NCI-H146 treated with DMSO at 0.1 percent for 48 hours (cell line): ENCODE data around the gene MOCS2.

Experiments
- DNase-seq: peaks from one replicate; lab custom pipeline; 2025; ENCODE audit not compliant: unreplicated experiment; lab: John Stamatoyannopoulos, UW

MOCS2 gene

DNA sequence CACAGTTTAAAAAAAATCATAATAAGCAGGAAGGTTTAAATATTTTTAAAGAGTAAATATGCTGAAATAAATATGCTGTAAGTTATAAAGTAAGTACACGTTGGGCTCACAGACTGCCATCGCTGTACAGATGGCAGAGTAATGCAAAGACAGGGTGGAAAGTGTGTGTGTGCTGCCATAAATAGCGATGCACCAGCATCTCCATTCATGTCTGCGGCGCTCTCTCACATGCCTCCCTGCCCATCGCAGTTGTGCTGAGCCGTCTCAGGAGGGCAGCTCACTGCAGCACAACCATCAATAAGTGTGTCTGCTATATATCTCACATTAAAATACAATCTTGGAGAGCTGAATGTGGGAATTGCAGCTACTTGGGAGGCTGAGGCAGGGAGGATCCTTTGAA lies 14.3 kb downstream of the MOCS2 start:
- no peak for DNase-seq

DNA sequence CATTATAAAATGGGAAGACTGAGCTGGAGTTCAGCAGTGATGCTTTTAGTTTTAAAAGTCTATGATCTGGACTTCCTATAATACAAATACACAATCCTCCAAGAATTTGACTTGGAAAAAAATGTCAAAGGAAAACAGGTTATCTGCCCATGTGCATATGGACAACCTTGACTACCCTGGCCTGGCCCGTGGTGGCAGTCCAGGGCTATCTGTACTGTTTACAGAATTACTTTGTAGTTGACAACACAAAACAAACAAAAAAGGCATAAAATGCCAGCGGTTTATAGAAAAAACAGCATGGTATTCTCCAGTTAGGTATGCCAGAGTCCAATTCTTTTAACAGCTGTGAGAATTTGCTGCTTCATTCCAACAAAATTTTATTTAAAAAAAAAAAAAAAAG lies 17.3 kb downstream of the MOCS2 start:
- DNase-seq: no peak

DNA sequence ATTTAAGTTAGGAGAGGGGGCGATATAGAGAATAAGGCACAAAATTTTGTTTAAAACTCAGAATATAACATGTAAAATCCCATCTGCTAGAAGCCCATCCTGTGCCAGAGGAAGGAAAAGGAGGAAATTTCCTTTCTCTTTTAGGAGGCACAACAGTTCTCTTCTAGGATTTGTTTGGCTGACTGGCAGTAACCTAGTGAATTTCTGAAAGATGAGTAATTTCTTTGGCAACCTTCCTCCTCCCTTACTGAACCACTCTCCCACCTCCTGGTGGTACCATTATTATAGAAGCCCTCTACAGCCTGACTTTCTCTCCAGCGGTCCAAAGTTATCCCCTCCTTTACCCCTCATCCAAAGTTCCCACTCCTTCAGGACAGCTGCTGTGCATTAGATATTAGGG lies 18.3 kb downstream of the MOCS2 start:
- no peak for DNase-seq

DNA sequence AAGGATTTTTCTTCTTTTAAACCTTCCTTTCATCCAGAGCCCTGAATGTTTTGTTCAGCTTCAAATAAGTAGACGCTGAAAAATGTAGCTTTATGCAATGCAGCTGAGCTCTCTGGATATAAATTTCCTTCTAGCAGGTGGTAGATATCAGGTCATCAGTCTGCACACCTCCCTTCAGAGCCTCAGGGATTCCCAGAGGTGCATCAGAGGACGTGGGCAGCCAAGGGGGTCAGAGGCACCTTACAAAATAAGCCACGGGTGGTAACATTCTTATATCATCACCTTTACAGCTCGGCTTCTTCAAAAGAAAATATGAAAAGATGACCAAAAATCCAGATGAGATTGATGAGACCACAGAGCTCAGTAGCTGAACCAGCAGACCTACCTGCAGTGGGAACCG lies 19.3 kb downstream of the MOCS2 start:
- DNase-seq: no peak

DNA sequence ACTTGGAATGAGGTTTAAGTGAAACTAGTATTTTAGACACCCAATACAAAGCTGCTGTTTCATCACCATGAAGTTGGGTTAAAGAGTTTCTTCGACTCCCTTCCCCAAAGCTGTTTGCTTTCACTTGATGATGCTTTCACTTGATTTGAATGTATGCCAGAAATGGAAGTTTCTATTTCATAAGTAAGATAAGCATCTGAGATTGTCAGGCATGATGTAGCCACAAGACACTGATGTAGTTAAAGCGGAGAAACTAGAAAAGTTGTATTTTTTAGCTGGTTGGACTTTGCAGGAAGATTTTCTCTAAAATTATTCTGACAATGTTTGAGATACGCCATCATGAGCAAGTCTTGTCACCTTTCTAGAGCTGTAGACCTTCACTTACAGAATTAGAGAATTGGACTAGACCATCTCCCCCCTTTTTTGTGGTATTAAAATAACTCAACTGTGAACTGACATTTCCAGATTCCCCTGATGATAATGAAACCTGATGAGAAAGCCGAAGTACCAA lies 20.0 kb downstream of the MOCS2 start:
- no peak for DNase-seq

DNA sequence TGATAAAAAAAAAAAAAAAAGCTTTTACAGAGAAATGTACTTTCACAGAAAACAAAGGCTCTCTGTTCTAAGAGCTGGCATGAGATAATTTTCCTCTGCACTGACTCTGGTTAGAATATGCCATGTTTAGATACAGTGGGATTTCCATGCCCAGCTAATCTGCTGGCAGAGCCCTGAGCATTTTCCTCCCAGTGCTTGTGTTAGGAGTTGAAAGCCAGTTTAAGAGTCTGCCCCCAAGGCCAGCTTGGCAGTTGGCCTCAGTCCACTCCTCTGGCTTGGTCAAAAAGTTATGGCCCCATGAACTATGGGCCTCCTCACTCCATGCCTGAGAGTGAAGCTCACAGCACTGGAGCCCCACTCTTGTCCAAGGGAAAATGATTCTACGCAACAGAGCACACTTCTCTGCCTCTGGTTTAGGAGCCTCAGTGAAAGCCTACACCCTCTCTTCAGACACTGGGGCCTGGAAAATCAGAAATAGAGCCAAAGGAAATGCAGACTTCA lies 21.9 kb downstream of the MOCS2 start:
- no peak for DNase-seq

DNA sequence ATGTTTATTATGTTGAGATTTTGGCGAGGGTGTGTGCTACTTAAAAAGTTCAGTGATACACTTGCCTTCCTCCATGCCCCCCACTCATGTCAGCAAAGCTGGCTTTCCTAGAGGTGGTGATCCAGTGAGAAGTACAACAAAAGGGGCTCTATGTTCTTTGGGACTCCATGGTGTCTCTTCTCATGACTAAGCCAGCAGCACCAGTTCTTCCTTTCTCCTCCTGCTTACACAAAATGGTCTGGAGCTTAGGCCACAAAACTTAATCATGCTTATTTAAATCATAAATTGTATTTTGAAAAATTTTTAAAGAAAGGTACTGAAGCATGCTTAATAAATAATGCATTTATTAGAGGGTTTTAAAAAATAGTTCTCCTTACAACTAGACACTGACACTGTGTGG lies 22.4 kb downstream of the MOCS2 start:
- no peak for DNase-seq

DNA sequence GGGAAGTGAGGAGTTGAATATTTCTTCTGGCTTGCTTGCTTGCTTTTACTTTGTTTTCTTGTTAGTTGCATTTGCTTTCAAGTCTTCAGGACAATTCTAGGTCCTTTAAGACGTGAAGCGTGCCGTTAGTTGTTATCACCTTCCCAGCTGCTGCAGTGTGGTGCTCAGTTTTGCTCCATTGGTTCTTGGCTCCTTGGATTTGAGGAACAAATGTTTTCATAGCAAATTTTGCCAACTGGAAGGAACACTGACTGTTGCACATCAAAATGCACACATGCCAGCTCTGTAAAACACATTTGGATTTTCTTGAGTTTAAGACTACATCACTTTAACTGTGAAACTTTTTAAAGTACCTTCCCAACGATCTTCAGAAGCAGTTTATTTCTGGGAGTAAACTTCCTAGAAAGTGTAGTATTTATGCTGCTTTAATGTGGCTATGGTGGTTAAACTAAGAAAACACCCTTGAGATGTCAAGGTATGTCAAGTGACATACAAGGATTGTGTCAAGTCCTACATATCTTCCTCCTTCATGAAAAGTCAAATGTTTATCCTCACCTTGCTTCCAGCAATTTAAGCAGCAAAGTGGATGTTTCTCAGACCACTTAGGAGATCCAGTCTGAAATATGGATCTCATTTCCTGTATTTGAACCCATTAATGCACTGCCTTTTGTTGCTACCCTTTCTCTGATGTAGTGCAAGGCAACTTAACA lies 24.9 kb downstream of the MOCS2 start:
- no peak for DNase-seq

DNA sequence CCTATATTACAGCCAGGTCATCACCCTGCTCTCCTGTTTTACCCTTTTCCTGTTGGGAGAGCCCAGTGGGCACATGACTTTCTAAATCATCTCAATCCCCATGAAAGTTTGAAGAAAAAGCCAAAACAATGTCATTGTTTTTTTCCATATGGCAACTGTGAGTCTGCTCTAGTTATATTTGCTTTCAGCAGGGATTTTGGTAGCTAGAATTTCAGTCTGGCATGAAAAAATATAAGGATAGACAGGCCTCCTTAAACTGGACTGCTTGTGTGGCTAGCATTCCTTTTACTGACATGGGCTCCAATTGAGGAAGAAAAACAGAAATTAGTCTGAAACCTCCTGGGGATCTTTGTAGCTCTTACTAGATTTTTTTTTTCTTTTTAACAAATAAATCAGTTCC lies 25.6 kb downstream of the MOCS2 start:
- no peak for DNase-seq

DNA sequence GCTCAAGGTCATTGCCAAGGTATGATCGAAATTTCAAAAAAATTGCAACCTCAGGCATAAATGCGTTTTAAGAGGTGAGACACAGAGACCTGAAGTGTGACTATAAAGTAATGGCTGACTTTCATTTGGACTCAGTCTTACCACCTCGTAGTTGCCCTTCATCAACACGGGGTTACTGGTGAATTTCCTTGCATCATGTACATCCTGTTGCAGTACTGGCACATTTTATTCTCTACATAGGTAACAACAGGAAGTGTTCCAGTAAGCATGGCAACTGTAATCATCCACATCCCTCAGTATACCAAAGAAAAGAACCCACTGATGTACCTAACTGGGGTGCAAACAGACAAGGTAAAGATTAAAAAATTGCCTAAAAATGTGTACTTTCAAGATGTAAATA lies 29.3 kb downstream of the MOCS2 start:
- DNase-seq: no peak

DNA sequence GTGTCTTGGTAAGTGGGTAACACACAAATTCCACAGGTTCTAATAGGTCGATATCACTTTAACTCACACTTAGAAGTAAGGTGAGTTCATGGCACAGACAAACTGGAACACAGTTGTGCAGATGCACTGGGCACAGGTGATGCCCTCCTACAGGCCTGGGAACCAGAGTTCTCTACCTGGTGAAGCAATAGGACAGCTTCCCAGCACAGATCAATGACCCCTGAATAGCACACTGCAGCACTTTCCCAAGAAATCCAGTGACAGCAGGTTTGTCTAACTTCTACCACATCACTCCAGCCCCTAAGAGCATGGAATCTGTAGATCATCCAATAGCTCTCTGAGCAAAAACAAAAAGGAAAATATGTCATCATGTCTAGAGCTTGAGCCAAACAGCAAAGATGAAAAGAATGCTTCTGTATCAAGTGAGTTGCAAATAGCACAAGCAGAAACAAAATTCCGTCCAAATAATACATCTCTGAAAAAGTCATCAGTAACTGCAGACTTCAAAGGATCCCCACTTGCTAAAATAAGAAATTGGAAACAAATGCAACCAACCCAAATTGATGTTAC lies 33.5 kb downstream of the MOCS2 start:
- DNase-seq: no peak

DNA sequence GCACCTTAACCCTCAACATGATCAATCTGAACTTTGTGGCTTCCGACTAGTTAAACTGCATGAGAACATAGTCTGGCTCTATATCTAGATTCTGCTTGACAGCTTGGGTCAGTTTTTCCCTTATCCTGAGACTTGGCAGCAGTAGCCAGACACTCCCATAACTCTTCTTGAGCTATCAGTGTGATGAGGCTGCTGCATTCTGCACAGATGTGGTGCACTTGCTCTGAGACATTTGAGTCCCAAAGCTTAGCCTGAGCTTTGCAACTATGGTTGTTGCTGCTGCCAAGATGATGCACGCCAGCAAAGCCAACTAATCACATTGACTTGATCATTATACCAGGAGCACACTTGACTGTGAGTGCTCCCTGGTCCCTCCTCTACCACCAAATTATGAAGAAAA lies 36.2 kb downstream of the MOCS2 start:
- DNase-seq: no peak

DNA sequence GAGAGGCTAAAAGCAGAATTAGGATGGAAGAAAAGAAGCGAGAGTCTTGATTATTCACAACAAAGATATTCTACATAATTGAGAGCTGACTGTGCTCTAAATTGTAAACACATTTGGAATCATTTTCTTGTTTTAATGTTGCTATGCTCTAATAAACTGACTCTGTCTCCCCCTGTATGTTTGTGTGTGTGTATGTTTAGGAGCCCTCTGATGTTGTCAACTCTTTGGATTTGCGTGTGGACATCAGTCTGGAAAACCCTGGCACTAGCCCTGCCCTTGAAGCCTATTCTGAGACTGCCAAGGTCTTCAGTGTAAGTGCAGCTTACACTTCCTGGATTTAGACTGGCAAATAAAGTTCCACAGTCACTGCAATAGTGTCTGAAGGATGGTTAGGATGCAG lies 37.8 kb downstream of the MOCS2 start:
- DNase-seq: no peak

DNA sequence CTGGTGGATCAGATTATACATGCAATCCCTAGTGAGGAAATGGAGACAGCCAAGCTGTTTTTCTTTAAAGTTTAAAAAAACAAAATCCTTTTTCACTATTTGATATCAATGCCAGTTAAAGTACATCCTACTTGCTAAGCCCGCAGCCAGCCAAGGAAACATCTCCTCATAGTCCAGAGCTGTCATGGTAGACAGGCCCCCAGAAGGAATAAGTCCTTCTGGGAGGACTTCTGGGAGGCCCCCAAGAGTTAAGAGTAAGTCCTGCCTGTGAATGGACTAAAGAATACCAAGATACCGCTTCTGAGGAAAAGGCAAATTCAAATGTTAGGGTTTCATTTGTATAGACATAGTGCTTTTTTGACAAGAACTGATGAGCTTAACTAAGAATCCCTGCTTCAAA lies 38.3 kb downstream of the MOCS2 start:
- DNase-seq: no peak

DNA sequence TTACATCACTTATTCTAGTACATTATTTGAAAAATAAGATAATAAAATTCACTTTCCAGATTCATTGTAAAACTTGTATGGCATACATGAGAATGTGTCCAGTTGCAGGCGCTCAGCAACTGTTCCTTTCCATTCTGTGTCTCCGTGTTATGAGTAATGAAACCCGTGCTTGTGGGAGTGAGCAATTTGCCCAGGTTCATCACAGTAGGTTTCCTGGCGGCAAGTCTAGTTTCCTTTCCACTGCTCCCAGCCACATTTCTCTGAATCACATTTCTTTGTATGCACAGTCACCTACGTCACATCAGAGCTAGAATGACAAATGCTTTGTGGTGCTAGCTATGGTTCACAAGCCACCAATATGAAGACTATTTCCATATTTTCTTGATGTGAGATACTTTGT lies 39.9 kb downstream of the MOCS2 start:
- peak; percentile 69 for DNase-seq

DNA sequence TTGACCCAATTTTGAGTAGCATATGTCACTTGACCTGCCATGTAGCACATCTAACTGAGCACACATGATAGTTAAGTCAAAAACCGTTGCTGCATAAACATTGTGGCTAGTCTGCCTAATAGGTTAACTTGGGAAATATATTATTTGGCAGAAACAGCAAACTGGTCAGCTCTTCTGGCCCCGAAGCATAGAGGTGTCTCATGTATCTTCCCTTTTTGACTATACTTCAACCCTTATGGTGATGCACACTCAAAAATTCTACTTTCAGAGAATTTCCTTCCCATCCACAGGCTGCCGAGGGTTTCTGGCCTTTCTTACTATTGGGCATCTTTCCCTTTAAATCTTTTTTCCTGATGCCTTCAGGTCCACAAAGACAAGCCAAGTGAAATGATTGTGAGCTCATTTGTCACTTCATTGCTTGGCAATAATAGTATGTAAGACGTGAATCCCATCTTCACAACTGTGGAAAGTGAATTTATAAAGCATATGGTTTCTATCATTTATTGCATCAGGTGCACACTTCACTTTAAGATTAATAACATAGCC lies 41.2 kb downstream of the MOCS2 start:
- DNase-seq: no peak

DNA sequence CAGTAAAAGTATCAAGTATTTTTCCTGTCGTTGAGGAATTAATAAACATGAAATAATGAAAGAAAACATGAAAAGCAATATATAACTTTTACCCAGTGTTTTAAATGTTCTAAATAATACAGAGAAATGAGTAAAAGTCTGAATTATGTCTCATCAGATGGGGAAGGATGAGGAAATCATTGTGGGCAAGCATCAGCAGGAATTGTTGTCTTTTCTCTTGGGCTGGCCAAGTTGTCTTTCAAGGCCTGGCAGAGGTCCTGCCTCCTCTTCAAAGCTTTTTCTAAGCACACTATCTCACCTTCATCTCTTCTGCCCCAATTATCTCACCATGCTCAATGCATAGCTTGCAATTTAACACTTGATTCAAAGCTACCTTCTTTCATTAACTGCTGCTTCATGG lies 41.9 kb downstream of the MOCS2 start:
- no peak for DNase-seq

DNA sequence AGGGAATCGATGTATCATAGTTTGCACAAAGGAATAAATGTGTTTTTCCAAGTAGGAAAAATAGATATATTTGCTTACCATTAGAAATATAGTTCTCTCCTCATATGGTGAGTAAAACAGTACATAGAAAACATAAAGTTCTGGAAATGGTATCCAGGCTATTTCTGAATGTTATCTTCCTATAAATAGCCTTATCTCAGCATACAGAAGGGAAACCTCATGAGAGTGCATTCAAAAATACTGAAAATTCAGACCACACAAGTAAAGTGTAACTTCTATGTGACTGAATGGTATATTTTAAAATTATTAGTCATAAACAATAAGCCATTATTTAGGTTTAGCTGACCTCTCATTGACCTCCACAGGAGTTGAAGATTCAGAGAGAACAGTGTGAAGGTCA lies 43.5 kb downstream of the MOCS2 start:
- DNase-seq: no peak

DNA sequence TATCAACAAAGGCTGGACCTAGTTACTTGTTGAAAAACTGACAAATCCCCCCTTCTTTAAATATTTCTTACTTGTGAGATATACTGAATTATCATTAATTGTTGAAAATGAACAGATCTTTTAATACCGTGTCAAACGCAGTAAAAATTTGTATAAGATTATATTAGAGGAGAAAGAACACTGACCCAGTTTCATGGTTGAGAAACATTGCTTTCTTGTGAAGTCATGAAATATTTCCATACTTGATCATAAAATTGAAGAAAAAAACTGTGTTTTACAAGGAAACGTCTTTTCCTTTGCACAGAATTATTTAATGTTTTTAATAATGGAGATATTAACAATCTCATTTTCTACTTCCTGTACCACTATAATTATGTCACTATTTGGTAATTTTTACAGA lies 45.8 kb downstream of the MOCS2 start:
- no peak for DNase-seq

DNA sequence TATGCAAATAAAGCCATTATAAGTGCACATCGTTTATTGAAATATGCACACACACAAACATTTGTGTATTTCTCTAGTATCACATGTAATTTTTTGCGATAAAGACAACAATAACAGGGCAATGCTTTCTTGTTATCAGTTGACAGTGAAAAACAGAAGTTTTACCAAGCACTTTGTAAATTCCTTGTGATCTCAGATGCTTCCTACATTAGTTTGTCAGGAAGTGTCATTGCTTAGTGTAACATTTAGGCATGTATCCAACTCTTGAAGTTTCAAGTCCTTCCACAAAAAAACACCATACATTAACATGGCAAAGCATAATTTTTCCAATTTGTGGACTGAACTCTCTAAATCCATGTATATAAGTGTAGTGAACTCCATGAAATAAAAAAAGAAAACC lies 46.4 kb downstream of the MOCS2 start:
- no peak for DNase-seq

DNA sequence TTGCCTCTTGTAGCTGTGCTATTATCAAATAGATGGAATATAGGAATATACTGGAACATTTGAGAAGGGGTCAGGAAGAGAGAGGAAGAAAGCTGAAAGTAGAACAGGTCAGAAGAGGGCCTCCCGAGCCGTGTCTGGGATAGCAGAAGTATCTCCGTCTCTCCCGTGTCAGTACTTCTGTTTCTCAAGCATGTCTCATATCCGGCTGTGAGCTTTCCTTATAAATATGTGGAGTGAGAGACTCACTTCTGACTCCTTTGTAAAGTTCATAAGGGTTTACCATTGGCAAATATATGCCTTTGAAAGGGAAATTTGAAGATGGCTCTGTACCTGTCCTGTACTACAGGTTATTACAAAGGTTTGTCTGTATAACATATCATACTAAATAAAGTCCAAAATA lies 50.3 kb downstream of the MOCS2 start:
- no peak for DNase-seq

DNA sequence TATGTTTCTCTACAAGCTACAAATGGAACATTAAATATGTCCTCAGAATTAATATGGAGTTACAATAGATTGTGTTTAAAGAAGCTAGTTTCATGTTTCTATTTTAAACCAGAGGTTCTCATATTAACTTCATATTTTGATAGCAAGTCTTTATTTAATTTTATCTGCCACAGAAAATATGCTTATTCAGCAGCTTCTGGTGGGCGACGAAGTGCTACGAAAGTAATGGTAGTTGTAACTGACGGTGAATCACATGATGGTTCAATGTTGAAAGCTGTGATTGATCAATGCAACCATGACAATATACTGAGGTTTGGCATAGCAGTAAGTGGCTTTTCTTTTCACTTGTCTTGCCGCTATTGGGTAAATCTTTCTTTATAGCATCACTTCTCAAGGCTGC lies 54.2 kb downstream of the MOCS2 start:
- no peak for DNase-seq

DNA sequence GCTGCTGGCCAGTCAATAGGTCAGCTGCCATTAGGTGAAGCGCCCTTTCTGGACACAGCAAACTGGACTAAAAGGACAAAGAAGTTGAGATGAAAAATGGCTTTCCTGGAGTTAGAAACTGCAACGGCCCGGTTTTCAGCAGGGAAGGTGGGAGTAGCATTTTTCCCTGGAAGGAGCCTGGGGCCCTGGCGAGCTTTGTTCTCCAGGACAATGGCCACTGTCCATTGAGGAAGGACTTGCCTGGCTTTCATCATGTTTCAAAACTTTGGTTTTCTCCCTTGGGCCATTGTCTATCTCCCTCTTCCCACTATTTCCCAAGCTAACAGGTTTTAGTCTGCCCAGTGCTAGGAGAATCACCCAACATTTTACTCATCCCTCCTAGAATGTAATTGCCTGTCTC lies 56.2 kb downstream of the MOCS2 start:
- no peak for DNase-seq
